ENCODE data around the gene GALNS.

GRCh38 chr16:88764080-88764479 is 92.7 kb downstream of the GALNS start:
- no peak for TF ChIP-seq CTCF (IDR thresholded peaks at IDR 0.05)
- no peak for TF ChIP-seq EP300 (IDR thresholded peaks at IDR 0.05)
